PC-9 (cell line): ENCODE measurements around the gene BARHL1. TPM values are rescaled to one million over a fixed set of nuclear protein-coding genes. Genes with fewer than 3 reads are reported as not detected.

Source experiments
- BruUV-seq: library from RNA; stranded (reverse); fragments of 400-500 nt; replicated peaks from 2 replicates; lab custom pipeline; 2021; lab: Mats Ljungman, UMichigan
- CTCF ChIA-PET: fragments of 300-600 bp; sonication (Branson Sonifier 250); formaldehyde crosslinking; loops from one replicate; lab custom pipeline; 2022; ENCODE audit warnings: antibody characterized with exemption; lab: Charles Lee
- POLR2A ChIA-PET: fragments of 300-600 bp; sonication (Branson Sonifier 250); formaldehyde crosslinking; loops from one replicate; lab custom pipeline; 2022; ENCODE audit warnings: antibody characterized with exemption; ENCODE audit not compliant: unreplicated experiment; lab: Charles Lee
- DNase-seq, 2 experiments: peaks; one replicate each; pipeline versions ENCODE4 v3.0.0 to v3.0.0-alpha.2; 2015 to 2022; ENCODE audit warnings: mixed read lengths in 1 of 2
- H2AFZ ChIP-seq: fragments of 200-600 bp; sonication (generic); 2 replicates; pipeline ENCODE4 v1.8.1; 2017; ENCODE audit warnings: antibody characterized with exemption
- H3F3A ChIP-seq: fragments of 200-600 bp; sonication (generic); 2 replicates; pipeline ENCODE4 v1.8.1; 2017; ENCODE audit warnings: antibody characterized with exemption, mild to moderate bottlenecking, low read depth; ENCODE audit not compliant: insufficient read depth
- H3K27ac ChIP-seq: fragments of 200-600 bp; sonication (generic); 2 replicates; pipeline ENCODE4 v1.6.1; 2016; ENCODE audit warnings: mixed run types
- H3K27me3 ChIP-seq: fragments of 200-600 bp; sonication (generic); 2 replicates; pipeline ENCODE4 v1.6.1; 2016; ENCODE audit warnings: low read depth, mixed run types; ENCODE audit not compliant: insufficient read depth
- H3K36me3 ChIP-seq: fragments of 200-600 bp; sonication (generic); 2 replicates; pipeline ENCODE4 v1.6.1; 2016; ENCODE audit warnings: low read depth, mixed run types
- H3K4me1 ChIP-seq: fragments of 200-600 bp; sonication (generic); replicated peaks from 2 replicates; pipeline ENCODE4 v1.6.1; 2016; ENCODE audit warnings: mixed run types; ENCODE audit not compliant: insufficient read depth
- H3K4me2 ChIP-seq: fragments of 200-600 bp; sonication (generic); 2 replicates; pipeline ENCODE4 v1.6.1; 2017; ENCODE audit warnings: mixed run types
- H3K4me3 ChIP-seq: fragments of 200-600 bp; sonication (generic); 2 replicates; pipeline ENCODE4 v1.6.1; 2016; ENCODE audit warnings: mixed run types
- H3K79me2 ChIP-seq: fragments of 200-600 bp; sonication (generic); 2 replicates; pipeline ENCODE4 v1.6.1; 2017; ENCODE audit warnings: low read depth, mixed run types
- H3K9me2 ChIP-seq: fragments of 200-600 bp; sonication (generic); 2 replicates; pipeline ENCODE4 v1.8.1; 2017; ENCODE audit warnings: mild to moderate bottlenecking; ENCODE audit not compliant: insufficient read depth
- H3K9me3 ChIP-seq: fragments of 200-600 bp; sonication (generic); 2 replicates; pipeline ENCODE4 v1.8.1; 2016; ENCODE audit warnings: low read depth; ENCODE audit not compliant: insufficient read depth
- H4K20me1 ChIP-seq: fragments of 200-600 bp; sonication (generic); 2 replicates; pipeline ENCODE4 v1.8.1; 2017; ENCODE audit not compliant: insufficient read depth
- CTCF ChIP-seq: fragments of 200-600 bp; sonication (generic); conservative IDR thresholded peaks from 2 replicates; pipeline ENCODE4 v1.6.1; 2017; ENCODE audit warnings: mixed run types, antibody characterized with exemption, mild to moderate bottlenecking, moderate library complexity
- EZH2 ChIP-seq: fragments of 200-600 bp; sonication (generic); IDR thresholded peaks from 2 replicates; pipeline ENCODE4 v1.8.0; 2017; ENCODE audit warnings: antibody characterized with exemption, low read depth
- intact Hi-C: fragments of 100-400 bp; cut with micrococcal nuclease; formaldehyde crosslinking; loops from one replicate; pipeline ENCODE4 v1.10.0; 2022; ENCODE audit not compliant: unreplicated experiment
- total RNA-seq: library from RNA; stranded (reverse); gene quantifications from 2 replicates; pipeline ENCODE4 v1.2.3, GENCODE V29; 2021

BARHL1 gene
- total RNA-seq, 1 experiment from 2014 or later, result not detected

- no TSS peak for BruUV-seq
- no peaks in the 10 kb centered on the region for H3K9me3 ChIP-seq
- POLR2A ChIA-PET, result no interaction called here
- no peaks in the 10 kb centered on the region for H3K79me2 ChIP-seq
- H3K4me3 ChIP-seq, result no peak overlapping the region
- H3K27ac ChIP-seq, result no peak overlapping the region
- H3K4me2 ChIP-seq, result no peak overlapping the region
- intact Hi-C loops, result no loop called here
- TF ChIP-seq EZH2 (no peak), CTCF (no peak)
- H3K9me2 ChIP-seq, result no peaks in the 10 kb centered on the region
- H3K4me1 ChIP-seq, result no peaks in the 10 kb centered on the region
- no peak overlapping the region for H2AFZ ChIP-seq
- no peaks in the 10 kb centered on the region for H3K27me3 ChIP-seq
- H3K36me3 ChIP-seq, result peaks cover 6% of the 10 kb centered on the region; the same call in 1 of the 2 replicates
- no peaks in the 10 kb centered on the region for H3F3A ChIP-seq
- CTCF ChIA-PET, result no interaction called here
- peaks cover 6% of the 10 kb centered on the region; the same call in 1 of the 2 replicates for H4K20me1 ChIP-seq
- peak in 1 of 2 experiments; percentile 28 for DNase-seq
Observed at GRCh38 chr9:132597073-132597775, 14.8 kb downstream of the BARHL1 start.

- Histone ChIP-seq H3F3A (no peaks in the 10 kb centered on the region), H3K79me2 (no peaks in the 10 kb centered on the region), H3K4me2 (no peak overlapping the region), H3K4me3 (no peak overlapping the region), H4K20me1 (peaks cover 6% of the 10 kb centered on the region; the same call in 1 of the 2 replicates), H3K9me2 (no peaks in the 10 kb centered on the region), H3K4me1 (no peaks in the 10 kb centered on the region), H3K9me3 (no peaks in the 10 kb centered on the region), H3K27ac (no peak overlapping the region), H2AFZ (no peak overlapping the region), H3K27me3 (no peaks in the 10 kb centered on the region), H3K36me3 (peaks cover 6% of the 10 kb centered on the region; the same call in 1 of the 2 replicates)
- BruUV-seq, result no TSS peak
- CTCF ChIA-PET, result no interaction called here
- POLR2A ChIA-PET, result no interaction called here
- peak in 1 of 2 experiments; percentile 23 for DNase-seq
- TF ChIP-seq CTCF, result no peak
- TF ChIP-seq EZH2, result no peak
- intact Hi-C loops, result no loop called here
Observed at GRCh38 chr9:132600326-132600984, 18.0 kb downstream of the BARHL1 start.

GRCh38 chr9:132602207-132602606, 19.8 kb downstream of the BARHL1 start:
- POLR2A ChIA-PET, result no interaction called here
- BruUV-seq, result no TSS peak
- CTCF ChIA-PET, result no interaction called here

More at GRCh38 chr9:132602207-132602606, 19.8 kb downstream of the BARHL1 start:
- intact Hi-C loops, result no loop called here
- Histone ChIP-seq H3K27ac (no peak overlapping the region), H3K9me3 (no peaks in the 10 kb centered on the region), H3K27me3 (no peaks in the 10 kb centered on the region), H3K36me3 (peaks cover 6% of the 10 kb centered on the region; the same call in 1 of the 2 replicates), H4K20me1 (no peaks in the 10 kb centered on the region), H3K79me2 (no peaks in the 10 kb centered on the region), H3F3A (no peaks in the 10 kb centered on the region), H3K4me1 (no peaks in the 10 kb centered on the region), H3K4me2 (no peak overlapping the region), H2AFZ (no peak overlapping the region), H3K4me3 (no peak overlapping the region), H3K9me2 (no peaks in the 10 kb centered on the region)
- TF ChIP-seq CTCF, result no peak
- TF ChIP-seq EZH2, result no peak
- DNase-seq, result no peak
